NCI-H446 (cell line): ENCODE measurements around the gene DIDO1.

Experiments used
- DNase-seq, 2 experiments: peaks; one replicate each; lab custom pipeline; 2025; lab: John Stamatoyannopoulos, UW

DIDO1 gene

DNA sequence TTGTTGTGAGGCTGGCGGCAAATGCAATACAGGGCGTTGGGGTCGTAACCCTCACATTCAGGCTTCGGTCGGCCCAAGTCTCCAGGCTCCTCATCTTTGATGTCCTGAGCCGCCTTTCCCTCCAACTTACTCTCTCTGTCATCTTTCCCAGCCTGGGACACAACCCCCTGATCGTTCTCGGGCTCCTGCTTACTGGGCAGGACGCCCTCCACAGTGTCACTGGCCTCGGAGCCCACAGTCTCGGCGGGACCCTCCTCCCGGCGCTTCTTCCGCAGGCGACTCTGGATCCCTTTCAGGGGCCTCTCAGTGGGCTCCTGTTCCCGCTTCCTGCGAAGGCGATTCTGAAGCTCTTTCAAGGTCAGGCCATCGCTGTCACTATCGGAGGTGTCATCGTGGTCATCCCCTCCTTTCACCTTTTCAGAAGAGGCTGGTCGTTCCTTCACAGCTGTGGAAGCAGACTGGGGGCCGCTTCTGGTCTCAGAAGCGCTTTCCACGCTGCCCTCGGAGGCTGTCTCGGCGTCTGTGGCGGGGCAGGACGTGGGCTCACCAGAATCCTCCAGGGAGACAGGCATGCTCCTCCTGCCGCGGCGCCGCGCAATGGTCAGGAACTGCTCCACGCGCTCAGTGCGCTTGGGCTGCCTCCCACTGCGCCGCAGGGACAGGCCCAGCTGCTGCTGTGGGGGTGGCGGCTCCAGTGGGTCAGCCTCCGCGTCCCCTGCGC is 15.4 kb downstream of the DIDO1 start:
- DNase-seq, result no peak

DNA sequence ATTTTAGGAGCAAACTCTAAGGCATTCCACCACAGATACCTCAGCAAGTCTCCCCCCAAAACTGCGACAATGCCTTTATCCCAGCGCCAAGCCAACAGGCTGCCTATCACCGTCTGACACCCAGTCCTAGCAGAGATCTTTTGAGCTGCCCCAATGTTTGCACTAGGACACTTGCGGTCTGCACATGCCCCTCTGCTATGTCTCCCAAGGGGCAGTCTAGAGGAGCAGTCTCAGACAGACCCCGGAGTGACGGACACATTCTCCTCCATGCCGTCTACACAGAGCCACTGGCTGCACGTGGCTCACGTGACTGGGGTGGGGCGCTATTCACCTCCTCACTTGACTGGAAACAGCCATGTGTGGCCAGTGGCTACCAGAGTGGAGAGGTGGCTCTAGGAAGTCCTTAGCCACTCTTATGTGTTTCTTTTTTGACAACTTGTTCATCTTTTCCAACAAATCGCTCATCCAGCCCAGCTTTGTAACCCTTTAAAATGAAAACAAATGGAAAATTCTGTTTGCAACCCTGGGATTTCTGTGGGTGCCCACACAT is 16.0 kb downstream of the DIDO1 start:
- no peak for DNase-seq

DNA sequence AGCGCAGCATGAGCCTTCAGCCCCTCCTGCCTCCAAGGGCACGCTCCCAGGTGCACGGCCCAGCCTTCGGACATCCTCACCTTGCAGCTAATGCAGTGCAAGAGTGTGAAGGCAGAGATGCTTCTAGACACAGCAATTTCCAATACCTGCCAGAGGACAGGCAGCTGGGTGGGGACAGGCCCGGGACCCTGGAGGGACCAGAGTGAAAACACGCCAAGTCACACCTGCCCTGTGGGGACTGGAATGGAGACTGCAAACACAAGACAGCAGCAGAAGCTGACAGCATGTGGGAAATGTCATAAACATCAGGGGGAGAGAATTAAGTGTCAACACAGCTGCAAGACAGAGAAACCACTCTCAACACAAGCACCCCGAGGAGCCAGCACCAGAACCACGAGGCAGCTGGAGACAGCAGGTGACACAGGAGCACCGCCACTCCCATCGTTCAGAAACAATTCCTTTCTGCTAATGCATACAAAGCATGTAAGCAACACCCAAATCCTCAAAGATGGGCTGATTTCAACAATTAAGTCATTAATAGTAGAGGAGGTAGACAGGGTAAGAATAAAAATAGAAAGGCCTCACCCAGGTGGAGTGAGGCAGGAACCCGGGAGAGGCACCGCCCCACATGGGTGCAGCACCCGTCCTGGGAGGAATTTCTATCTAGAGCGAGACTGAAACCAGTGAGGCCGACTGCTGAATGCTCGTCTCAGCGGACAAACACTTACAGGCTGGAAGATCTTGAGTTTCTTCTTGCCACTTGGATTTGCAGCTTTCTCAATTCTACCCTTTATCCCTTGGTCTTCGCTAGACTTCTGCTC is 17.1 kb downstream of the DIDO1 start:
- no peak for DNase-seq

DNA sequence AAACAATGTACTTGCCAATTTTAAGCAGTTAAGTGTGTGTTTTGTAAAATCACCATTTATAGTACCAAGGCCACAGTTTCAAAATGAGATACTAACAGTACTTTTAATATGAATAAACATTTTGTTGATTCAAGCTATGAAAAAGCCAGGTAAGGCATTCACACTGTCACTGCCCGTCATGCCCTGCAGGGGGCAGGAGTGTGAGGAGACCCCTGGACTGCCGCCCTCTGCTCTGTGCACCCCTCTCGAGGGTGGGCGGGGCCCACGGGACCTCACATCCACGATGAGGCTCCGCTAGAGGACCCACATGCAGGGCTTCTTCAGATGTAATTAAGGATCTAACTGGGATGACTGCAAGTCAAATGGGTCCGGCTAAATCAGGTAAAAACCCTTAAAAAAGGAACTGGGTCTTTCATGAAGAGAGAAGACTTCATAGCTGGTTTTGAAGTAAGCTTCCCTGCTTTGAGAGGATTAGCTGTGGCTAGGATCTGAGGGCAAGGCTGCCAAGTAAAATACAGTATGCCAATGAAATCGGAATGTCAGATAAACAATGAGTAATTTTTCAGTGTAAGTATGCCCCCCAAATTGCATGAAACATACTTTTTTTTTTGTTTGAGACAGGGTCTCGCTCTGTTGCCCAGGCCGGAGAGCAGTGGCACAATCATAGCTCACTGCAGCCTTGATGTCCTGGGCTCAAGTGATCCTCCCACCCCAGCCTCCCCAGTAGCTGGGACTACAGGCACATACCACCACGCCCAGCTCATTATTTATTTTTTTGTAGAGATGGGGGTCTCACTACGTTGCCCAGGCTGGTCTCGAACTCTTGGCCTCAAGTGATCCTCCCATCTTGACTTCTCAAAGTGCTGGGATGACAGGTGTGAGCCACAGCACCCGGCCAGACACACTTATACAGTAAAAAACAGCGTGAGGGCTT is 18.7 kb downstream of the DIDO1 start:
- DNase-seq, result no peak

DNA sequence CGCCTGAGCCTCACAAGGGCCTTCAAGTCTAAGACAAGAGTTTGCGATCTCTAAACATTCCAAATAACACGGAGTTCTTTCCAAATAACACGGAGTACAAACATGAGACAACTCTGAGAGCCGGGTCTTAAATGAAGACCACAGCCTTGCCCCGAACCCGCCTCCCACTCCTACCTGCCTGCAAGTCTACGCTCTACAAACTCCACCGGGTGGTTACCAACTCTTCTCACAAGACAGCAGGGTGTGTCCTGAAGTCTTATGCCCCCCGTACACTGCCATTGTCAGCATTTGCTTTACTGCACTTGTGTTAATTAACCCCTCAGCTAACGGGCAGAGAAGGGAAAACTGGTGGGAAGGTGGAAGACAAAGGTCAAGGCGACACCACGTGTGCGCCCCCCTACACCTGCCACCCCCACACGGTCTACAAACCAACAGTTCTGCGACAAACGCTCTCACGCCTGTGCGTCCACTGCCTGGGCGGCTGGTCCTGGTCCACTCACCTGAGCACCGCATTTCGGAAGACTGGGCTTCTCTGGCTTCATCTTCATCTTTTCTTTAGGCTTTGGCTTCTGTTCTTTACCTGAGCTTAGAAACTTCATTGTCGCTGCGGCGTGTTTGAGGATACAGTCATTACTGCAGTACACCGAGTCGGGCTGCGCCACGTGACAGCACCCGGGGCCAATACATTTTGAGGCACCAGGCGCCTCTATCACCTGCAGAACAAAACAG is 19.5 kb downstream of the DIDO1 start:
- no peak for DNase-seq

DNA sequence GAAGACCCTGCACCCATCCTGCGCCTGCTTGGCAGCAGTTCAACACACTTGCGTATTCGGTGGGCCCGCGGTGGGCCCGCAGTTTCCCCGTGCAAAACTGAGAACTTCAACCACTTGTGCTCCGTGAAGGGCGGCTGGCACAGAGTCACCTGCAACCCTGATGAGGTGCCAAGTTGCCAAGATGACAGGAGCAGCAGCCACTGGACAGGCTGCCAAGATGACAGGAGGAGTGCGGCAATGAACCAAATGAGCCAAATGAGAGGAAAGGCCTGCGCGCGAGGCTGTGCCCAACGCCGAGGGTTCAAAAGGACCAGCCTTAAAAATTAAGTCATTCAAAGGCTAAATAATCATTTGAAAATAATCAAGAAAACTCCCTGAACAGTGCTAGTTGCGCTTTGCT is 20.1 kb downstream of the DIDO1 start:
- DNase-seq, result no peak

DNA sequence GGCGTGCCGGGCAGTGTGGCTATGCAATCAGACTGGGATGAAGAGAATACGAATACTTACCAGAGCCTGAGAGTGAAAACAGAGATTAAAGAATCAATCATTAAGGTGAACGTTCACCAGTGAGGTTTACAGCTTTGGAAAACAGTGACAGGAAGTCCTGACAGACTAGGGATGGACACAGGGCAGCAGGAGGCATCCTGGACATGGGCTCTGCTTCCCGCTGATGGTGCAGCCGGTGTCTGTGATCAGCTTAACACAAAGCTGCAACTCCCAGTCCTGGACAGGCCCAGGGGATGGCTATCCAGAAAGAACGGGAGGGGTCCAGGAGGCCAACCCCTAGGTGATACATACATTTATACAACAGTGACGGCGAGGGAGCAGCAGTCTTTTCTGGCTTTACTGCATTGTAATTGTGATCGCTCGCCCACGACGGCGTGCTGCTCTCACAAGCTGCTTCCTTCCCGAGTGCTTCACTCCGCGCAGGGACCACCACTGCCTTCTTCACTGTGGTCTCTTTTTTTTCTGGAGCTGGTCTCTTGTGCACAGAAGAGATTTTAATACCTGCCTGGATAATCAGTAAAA is 20.7 kb downstream of the DIDO1 start:
- no peak for DNase-seq

DNA sequence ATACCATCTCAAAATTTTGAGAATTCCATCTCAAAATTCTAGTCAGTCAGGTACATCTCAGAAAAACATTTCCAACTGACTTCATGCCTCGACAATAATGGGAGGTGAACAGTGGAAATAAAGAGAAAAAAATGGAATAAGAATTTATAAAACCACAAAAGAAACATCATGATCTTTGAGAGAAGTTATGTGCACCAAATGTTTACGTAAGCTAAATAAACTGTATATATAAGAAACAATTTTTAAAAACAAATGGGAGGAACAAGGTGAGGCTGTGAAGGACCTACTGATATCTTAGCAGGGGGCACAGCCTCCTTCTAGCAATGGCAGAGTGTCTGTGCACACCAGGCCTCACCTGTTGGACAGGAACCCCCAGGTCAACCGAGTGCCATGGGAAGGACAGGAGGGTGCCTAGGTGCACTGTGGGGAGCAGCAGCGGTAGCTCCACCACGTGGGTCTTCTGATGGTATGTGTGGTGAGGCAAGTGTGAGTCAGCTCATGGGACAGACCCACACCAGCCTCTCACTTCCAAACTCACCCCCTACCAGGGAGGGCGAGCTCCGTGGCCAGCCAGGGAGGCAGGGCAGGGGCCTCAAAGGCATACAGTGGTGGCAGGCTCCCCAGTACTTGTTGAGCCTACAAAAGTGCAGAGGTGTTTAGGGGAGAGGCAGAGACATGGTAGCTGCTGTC is 23.2 kb downstream of the DIDO1 start:
- no peak for DNase-seq

DNA sequence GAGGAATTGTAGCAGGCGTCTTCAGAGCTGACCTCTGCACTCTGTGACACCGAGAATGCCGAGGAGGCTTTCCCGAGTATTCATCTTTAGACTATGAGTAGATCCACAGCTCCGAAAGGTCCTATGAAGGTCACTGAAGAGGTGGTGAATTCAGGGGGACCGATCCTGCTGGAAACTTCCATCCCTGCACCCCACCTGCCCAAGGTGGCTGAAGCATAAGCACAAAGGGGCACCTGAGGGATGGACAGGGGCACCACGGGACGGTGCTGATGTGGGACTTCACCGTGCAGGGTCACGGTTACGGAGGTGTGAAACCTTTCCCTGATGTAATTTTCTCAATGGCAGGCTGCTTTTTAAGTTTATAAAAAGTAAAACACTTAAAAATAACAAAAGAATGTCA is 24.4 kb downstream of the DIDO1 start:
- no peak for DNase-seq

DNA sequence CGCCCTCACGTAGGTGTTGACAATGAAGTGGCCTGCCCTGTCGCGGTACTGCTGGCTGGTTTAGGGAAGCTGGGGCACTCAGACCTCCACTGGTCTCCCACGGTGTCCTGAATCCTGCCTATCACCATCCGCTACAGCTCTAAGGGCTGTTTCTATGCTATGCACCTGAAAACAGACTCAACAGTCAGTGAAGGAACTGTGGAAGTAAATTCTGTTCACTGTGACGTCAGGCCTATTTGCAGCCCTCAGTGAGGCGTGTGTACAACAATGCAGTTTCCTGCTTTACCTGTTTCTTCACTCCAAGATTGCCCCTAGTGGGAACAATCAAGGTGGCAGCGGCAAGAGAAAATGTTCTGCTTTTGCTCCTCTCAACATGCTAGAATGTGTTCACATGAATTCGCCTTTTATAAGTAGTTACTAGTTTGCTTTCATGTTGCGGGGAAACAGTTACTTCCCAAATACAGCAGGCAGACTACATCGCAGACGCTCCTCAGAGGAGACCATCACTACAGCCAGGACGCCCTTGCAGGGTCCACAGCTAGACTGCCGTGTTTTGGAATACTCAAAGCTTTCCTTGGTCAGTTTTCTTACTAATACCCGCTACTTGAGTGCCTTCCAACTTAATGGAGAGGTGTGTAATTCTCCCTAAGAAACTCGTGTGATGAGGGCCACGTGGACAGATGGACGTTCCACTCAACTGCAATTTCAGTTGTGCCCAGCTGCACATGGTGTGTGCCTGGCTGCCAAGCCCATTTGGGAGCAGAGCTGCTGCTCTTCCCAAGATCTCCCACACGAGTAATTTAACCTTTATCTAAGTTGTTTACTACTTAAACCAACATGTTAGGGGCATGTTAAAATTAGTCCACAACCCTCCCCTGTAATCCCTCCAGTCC is 25.4 kb downstream of the DIDO1 start:
- no peak for DNase-seq

DNA sequence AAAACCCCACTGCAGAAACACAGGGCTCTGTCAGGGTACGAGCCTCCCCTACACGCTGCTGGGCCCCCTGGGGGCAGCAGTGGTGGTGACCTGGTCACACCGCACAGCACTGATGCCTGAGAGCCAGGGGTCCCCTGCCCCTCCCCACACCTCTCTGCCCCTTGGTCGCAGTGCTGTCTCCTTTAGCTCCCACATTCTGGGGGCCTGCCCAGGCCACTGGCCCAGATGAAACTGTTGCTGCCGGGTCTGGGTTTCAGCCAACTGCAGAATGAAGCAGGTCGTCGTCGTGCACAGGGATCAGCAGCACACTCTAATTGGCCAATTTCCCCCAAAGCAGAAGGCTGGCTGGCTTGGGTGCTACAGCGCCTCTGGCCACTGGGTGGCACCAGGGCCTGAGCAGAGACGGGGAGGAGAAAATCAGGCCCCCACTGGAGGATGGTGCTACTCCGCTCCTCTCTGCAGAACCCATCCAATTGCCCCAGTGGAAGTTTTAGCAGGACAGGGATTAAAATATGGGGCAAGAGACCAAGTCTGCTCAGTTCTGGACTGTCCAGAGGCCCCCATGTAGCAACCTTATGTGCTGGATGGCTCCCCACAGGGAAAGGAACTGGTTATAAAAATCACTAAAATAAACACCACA is 26.1 kb downstream of the DIDO1 start:
- DNase-seq, result peak; percentile 49 to 71

DNA sequence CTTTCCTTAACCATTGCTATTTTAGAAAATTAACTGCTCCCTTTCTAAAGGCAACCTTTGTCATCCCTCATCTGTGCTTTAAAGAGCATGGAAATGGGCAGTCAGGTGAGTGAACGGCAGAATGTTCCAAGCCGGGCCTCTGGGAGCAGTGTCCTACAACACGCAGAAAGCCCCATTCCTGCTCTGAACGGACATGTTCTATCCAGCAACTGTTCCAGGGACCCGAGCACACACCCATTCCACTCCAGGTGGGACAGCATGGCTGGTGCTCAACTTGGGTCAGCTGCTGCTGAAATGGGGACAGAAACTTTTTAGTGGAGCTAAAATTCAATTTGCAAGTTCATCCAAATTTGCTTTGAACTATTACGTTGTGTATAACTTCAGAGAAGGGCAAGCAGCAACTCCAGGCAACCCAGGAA is 26.7 kb downstream of the DIDO1 start:
- no peak for DNase-seq

DNA sequence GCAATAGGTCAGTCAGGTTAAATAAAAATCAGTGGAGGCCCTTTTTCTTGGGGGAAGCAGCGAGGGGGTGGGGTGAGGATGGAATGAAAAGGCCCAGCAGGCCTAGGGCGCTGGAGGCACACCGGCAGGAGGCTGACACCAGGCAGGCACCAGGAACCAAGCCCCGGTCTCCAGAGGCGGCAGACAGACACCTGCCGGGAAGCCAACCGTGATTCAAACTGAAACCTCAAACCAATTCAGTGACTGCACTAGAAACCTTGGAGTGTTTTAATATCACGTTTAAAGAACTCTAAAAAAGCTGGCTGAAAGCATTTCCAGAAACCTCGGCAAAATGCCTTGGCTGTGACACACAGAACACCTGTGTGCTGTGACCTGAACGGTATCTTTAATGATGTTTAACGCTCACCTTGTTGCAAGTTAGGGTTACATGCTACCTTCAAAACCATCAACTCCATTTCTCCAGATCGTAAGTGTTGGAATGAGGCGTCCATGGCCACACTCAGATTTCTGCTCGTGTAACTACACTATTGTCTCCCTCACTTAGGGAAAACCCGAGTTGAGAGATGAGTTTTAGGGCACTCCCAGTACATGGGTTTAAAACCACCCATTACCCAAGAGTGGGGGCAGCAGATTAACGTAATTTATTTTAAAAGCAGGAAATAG is 27.2 kb downstream of the DIDO1 start:
- no peak for DNase-seq

DNA sequence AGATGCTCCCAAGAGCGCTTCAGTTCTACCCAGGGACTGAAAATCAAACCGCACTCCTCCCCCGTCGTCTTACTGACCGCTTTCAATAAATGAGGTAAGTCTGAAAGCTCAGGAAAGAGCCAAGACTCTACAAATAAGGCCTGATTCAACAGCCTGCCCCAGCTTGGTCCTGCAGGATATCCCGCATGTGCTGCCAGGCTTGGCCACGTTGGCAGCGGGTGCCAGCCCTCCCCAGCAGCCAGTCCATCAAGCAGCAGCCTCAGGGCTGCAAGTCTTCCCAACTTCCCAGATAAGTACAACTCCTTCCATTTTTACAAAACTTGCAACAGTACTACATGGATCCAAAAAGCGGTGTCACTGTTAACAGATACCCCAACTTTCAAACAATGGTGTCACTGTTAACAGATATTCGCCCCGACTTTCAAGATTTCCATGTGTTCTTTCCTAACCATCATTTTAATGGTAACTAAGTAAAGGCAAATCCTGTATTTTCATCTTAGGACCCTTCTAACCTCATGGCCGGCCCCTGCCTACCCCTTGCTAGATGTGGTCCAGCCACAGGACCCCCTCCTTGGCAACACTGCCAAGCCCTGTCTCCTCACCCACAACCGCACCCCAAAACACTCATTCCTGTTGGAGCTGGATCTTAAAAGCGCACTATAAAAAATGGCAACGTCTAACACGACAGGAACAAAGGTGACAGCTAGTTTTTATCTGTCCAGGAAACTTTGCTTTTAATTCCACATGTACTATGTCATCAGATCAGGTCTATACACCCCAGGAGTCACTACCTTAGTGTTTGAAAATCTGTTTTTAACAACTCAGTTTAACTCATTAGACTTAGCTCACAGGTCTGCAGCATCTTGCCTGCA is 28.0 kb downstream of the DIDO1 start:
- no peak for DNase-seq

DNA sequence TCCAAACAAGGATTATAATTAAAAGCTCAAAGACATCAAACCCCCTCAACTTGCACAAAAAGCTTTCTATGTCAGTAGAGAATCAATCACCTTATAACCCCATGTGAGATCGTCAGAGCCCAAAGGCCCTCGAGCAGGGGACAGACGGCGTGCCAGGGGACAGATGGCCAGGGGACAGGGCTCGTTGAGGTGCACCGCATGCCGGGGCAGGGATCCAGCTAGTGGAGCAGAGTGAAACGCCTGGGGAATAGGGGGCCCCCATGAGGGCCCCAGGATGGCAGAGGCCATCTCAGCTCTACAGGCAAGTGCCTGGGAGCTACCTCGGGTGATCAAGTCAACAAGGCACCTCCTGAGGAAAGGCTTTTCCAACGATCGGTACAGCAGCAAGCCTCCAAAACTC is 28.6 kb downstream of the DIDO1 start:
- no peak for DNase-seq

DNA sequence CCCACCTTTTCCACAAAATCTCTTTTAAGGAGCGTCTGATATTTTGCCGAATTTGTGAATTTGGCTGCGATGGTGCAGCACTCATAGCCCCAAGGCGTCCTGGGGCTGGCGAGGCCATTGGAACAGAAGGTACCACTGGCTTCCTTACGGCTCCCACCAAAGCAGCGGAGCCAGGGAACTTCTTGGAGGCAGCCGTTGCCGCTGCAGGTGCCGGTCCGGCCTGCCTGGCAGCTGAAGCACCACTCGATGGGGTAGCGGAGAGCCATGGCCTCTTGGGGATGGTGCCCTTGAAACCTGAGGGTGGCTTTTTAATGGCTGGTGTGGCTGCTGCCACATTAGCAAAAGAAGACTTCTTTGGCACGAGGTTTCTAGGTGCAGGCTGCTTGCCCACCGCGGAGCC is 29.8 kb downstream of the DIDO1 start:
- DNase-seq, result no peak

DNA sequence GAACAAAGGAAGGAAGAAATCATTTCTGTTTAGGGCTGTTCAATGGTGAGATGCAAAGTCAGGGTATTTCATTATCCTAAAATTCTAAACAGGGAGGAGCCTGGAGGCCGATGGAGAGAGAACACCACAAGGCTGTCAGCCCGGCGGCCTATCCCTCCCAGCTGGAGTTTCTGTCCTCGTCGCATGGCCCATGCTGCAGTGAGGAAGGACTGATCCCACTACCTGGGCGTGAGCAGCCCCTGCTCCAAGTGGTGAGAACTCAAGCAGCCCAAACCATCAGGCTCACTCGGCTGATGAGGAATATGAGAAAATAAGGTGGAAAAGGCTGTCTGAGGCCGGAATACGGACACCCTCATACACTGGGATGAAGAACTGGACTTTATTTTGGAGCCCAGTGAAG is 30.8 kb downstream of the DIDO1 start:
- DNase-seq, result no peak
